ENCODE measurements around the gene FXYD2. TPM values are rescaled to one million over a fixed set of nuclear protein-coding genes. Genes with fewer than 3 reads are reported as not detected.
"Not testable (repeated sequence)": the region's sequence is repeated elsewhere in the genome, so short reads cannot be mapped to it uniquely, and the experiment has no call there.

Gene FXYD2
- total RNA-seq, 6 donors from 2014 or later: 0.15 to 4.5 (median 2.4) TPM

DNA sequence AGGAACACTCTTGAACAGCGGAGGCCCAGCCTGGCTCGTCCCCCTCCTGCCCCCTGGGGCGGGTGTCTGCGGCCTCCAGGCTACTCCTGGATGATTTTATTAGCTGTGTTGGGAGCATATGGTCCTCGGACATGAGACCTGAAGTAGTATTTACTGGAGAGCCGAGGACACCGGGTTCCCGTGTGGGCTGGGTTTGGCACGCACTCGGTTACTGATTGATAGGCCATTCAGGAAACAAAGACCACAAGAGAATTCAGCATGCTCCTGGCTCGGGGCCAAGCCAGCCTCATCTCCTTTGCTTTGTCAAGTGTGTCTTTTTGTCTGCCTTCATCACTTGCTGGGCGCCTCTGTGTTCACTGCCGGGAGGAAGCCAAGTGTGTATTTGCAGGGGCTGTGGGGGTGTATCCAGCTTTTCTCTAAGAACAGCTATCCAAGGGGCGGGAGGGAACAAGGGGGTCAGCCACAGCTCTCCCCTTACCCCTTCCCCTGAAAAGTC, 9.7 kb downstream of the FXYD2 start:
- peak; percentile 21 to 79 for DNase-seq
- Histone ChIP-seq H3K9me3 (no peaks in the 10 kb centered on the region), H3K27me3 (no peaks in the 10 kb centered on the region), H3K36me3 (no peaks in the 10 kb centered on the region), H3K27ac (peak overlapping the region in 2 of 4 donors; percentile 70 to 74), H3K4me3 (no peak overlapping the region), H3K4me1 (peaks cover 32 to 48% (median 44%) of the 10 kb centered on the region in 4 donors)
- 30% methylated on average over 7 to 14 of the region's 14 CpGs for WGBS, 2 donors
- peak in 1 of 2 donors; percentile 54 for ATAC-seq (ENCODE audit: low FRiP score in 2 of 2)
- TF ChIP-seq POLR2A (IDR thresholded peaks at IDR 0.05) (no peak), EP300 (IDR thresholded peaks at IDR 0.05) (peak in 2 of 4 donors; percentile 33 to 47)

DNA sequence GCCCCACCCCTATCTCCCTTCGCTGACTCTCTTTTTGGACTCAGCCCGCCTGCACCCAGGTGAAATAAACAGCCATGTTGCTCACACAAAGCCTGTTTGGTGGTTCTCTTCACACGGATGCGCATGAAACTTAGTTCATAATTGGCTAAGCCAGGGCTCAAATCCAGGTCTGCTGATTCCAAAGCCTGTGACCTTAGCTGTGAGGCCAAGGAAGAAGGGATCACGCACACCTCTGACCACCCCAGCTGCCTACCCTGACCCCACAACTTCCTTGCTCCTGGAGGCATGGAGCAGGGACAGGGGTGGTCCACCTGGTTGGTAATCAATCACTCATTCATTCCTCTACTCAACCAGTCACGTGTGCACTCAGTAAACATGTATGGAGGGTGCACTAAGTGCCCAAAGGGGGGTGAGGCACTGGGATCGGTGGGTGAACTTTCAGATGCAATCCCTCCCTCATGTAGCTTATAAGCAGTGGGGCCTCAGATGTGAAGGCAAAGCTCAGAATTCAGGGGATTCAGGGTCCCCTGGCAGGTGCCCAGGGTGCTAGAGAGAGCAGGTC, 10.3 kb downstream of the FXYD2 start:
- H3K27me3 ChIP-seq: no peaks in the 10 kb centered on the region
- peak overlapping the region in 2 of 4 donors; percentile 32 to 52 for H3K27ac ChIP-seq
- TF ChIP-seq EP300 (IDR thresholded peaks at IDR 0.05): no peak
- no peak for TF ChIP-seq POLR2A (IDR thresholded peaks at IDR 0.05)
- TF ChIP-seq, protein P1, sequence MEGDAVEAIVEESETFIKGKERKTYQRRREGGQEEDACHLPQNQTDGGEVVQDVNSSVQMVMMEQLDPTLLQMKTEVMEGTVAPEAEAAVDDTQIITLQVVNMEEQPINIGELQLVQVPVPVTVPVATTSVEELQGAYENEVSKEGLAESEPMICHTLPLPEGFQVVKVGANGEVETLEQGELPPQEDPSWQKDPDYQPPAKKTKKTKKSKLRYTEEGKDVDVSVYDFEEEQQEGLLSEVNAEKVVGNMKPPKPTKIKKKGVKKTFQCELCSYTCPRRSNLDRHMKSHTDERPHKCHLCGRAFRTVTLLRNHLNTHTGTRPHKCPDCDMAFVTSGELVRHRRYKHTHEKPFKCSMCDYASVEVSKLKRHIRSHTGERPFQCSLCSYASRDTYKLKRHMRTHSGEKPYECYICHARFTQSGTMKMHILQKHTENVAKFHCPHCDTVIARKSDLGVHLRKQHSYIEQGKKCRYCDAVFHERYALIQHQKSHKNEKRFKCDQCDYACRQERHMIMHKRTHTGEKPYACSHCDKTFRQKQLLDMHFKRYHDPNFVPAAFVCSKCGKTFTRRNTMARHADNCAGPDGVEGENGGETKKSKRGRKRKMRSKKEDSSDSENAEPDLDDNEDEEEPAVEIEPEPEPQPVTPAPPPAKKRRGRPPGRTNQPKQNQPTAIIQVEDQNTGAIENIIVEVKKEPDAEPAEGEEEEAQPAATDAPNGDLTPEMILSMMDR (IDR thresholded peaks at IDR 0.05): no peak
- TF ChIP-seq POLR2AphosphoS5 (IDR thresholded peaks at IDR 0.05): no peak
- peaks cover 35 to 51% (median 47%) of the 10 kb centered on the region in 4 donors for H3K4me1 ChIP-seq
- H3K36me3 ChIP-seq: no peaks in the 10 kb centered on the region
- 80 to 86% methylated on average over 7 of the region's 7 CpGs for WGBS, 2 donors
- no peaks in the 10 kb centered on the region for H3K9me3 ChIP-seq
- no peak for DNase-seq
- no peak overlapping the region for H3K4me3 ChIP-seq
- ATAC-seq (ENCODE audit: low FRiP score in 2 of 2): peak in 1 of 2 donors; percentile 7

DNA sequence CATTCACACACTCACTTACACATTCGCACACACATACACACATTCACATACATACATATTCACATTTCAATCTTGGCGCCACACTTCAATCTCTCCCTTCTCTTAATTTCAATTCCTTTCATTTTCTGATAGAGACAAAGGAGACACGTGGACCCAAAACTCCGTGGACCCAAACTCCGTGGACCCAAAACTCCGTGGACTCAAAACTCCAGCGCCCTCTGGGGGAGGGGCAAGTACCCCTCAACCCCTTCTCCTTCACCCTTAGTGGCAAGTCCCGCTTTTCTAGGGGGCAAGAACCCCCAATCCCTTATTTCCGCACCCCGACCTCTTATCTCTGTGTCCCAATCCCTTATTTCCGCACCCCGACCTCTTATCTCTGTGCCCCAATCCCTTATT, 14.5 kb downstream of the FXYD2 start:
- not testable (repeated sequence) for DNase-seq; H3K4me3 ChIP-seq; ATAC-seq (ENCODE audit: low FRiP score in 2 of 2); H3K9me3 ChIP-seq; H3K27me3 ChIP-seq; H3K27ac ChIP-seq; H3K36me3 ChIP-seq
- H3K4me1 ChIP-seq: peaks cover 14 to 21% (median 17%) of the 10 kb centered on the region in 4 donors
- WGBS, 2 donors: 79 to 91% methylated on average over 12 of the region's 12 CpGs

DNA sequence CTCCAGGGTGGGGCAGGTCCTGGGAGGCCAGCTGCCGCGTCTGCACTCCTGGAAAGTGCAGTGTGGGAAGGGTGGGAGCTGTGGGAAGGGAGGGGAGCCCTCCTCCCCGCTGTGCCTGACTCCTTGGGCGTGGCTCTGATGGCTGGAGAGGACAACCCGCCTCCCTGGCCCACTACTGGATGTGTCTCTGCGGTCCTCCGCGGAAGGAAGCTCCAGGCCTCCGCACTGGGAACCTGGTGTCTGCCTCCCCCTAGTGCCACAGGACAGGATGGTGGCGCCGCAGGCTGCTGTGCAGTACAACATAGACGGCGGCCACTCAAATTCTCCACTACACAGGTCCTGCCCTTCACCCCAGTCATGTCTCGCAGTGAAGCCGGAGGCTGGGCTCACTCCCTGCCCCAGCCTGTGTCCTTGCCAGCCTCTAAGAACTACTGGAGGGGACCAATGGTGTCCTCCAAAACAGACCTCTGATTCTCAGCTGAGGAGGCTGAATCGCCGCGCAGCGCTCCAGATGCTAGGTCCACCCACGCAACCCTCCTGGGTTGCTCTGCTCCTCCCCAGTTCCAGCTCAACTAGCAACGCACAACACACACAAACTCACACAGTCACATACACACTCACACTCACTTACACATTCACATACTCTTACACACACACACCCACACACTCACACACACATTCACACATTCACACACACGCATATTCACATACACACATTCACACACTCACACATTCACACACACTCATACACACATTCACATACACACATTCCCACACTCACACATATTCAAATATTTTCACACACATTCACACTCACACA, 15.1 kb downstream of the FXYD2 start:
- ATAC-seq (ENCODE audit: low FRiP score in 2 of 2) (peak; percentile 83 to 90), DNase-seq (peak; percentile 76 to 80)
- TF ChIP-seq POLR2AphosphoS5 (IDR thresholded peaks at IDR 0.05): no peak
- TF ChIP-seq, protein P1 (IDR thresholded peaks at IDR 0.05): peak in 5 of 6 experiments; percentile 45 to 67 (median 54)
- TF ChIP-seq POLR2A (IDR thresholded peaks at IDR 0.05): no peak
- TF ChIP-seq EP300 (IDR thresholded peaks at IDR 0.05): no peak
- H3K9me3 ChIP-seq: no peaks in the 10 kb centered on the region
- H3K36me3 ChIP-seq: no peaks in the 10 kb centered on the region
- no peaks in the 10 kb centered on the region for H3K27me3 ChIP-seq
- peaks cover 7 to 15% (median 11%) of the 10 kb centered on the region in 4 donors for H3K4me1 ChIP-seq
- 43 to 47% methylated on average over 5 to 17 of the region's 22 CpGs for WGBS, 2 donors
- peak overlapping the region in 1 of 4 donors; percentile 5 for H3K27ac ChIP-seq
- no peak overlapping the region for H3K4me3 ChIP-seq

- WGBS, 2 donors: 76 to 87% methylated on average over 12 of the region's 12 CpGs
- DNase-seq: no peak
These were observed 15.8 kb downstream of the FXYD2 start for GRCh38 chr11:117808784-117809183.

More at GRCh38 chr11:117808784-117809183, 15.8 kb downstream of the FXYD2 start:
- Histone ChIP-seq H3K36me3 (no peaks in the 10 kb centered on the region), H3K9me3 (no peaks in the 10 kb centered on the region), H3K27ac (no peak overlapping the region), H3K27me3 (no peaks in the 10 kb centered on the region), H3K4me3 (no peak overlapping the region), H3K4me1 (peaks cover 5 to 11% (median 9%) of the 10 kb centered on the region in 4 donors)
- TF ChIP-seq POLR2AphosphoS5 (IDR thresholded peaks at IDR 0.05): no peak
- TF ChIP-seq POLR2A (IDR thresholded peaks at IDR 0.05): no peak
- no peak for TF ChIP-seq EP300 (IDR thresholded peaks at IDR 0.05)
- TF ChIP-seq, protein P1 (IDR thresholded peaks at IDR 0.05): no peak
- ATAC-seq (ENCODE audit: low FRiP score in 2 of 2): peak; percentile 37 to 68
